ENCODE measurements around the gene ZKSCAN5. TPM values are rescaled to one million over a fixed set of nuclear protein-coding genes. Genes with fewer than 3 reads are reported as not detected.

The ZKSCAN5 gene
- total and polyA plus RNA-seq, 2 experiments from 2014 or later, result 4.6 to 13.4 TPM

- Histone ChIP-seq H4K20me1 (replicated peaks; ENCODE audit: insufficient read depth) (peaks cover 24% of the 10 kb centered on the region), H3K4me1 (ENCODE audit: insufficient read depth) (peaks cover 18% of the 10 kb centered on the region; the same call in 1 of the 2 replicates), H3K79me2 (replicated peaks; ENCODE audit: insufficient read depth) (peaks cover 53% of the 10 kb centered on the region), H3K27ac (ENCODE audit: low read depth) (no peak overlapping the region), H3K9me2 (ENCODE audit: insufficient read depth) (no peaks in the 10 kb centered on the region), H3K36me3 (ENCODE audit: insufficient read depth) (peaks cover 37% of the 10 kb centered on the region), H2AFZ (no peak overlapping the region), H3F3A (replicated peaks; ENCODE audit: low read depth) (peaks cover 29% of the 10 kb centered on the region), H3K4me3 (peak overlapping the region; percentile 85), H3K4me2 (peak overlapping the region; percentile 94), H3K27me3 (ENCODE audit: insufficient read depth) (no peaks in the 10 kb centered on the region)
- TF ChIP-seq STAT1 (IDR thresholded peaks at IDR 0.05; ENCODE audit: unreplicated experiment) (no peak), ETS1 (IDR thresholded peaks at IDR 0.05) (no peak), EZH2phosphoT487 (IDR thresholded peaks at IDR 0.05; ENCODE audit: unreplicated experiment) (no peak), CREB1 (CRISPR knock-in tag; IDR thresholded peaks at IDR 0.05; ENCODE audit: low read depth) (no peak), POLR2AphosphoS5 (IDR thresholded peaks at IDR 0.05; ENCODE audit: low read depth) (no peak), NANOG (IDR thresholded peaks at IDR 0.05; ENCODE audit: borderline replicate concordance) (no peak), ZNF114 (CRISPR knock-in tag; IDR thresholded peaks at IDR 0.05) (no peak), JUNB (IDR thresholded peaks at IDR 0.05; ENCODE audit: unreplicated experiment) (no peak), REST (IDR thresholded peaks at IDR 0.05; ENCODE audit: unreplicated experiment) (no peak), EZH2 (IDR thresholded peaks at IDR 0.05; ENCODE audit: low read depth, unreplicated experiment) (no peak), ZNF331 (CRISPR knock-in tag; IDR thresholded peaks at IDR 0.05; ENCODE audit: low read depth) (no peak)
- TF ChIP-seq, protein P1, sequence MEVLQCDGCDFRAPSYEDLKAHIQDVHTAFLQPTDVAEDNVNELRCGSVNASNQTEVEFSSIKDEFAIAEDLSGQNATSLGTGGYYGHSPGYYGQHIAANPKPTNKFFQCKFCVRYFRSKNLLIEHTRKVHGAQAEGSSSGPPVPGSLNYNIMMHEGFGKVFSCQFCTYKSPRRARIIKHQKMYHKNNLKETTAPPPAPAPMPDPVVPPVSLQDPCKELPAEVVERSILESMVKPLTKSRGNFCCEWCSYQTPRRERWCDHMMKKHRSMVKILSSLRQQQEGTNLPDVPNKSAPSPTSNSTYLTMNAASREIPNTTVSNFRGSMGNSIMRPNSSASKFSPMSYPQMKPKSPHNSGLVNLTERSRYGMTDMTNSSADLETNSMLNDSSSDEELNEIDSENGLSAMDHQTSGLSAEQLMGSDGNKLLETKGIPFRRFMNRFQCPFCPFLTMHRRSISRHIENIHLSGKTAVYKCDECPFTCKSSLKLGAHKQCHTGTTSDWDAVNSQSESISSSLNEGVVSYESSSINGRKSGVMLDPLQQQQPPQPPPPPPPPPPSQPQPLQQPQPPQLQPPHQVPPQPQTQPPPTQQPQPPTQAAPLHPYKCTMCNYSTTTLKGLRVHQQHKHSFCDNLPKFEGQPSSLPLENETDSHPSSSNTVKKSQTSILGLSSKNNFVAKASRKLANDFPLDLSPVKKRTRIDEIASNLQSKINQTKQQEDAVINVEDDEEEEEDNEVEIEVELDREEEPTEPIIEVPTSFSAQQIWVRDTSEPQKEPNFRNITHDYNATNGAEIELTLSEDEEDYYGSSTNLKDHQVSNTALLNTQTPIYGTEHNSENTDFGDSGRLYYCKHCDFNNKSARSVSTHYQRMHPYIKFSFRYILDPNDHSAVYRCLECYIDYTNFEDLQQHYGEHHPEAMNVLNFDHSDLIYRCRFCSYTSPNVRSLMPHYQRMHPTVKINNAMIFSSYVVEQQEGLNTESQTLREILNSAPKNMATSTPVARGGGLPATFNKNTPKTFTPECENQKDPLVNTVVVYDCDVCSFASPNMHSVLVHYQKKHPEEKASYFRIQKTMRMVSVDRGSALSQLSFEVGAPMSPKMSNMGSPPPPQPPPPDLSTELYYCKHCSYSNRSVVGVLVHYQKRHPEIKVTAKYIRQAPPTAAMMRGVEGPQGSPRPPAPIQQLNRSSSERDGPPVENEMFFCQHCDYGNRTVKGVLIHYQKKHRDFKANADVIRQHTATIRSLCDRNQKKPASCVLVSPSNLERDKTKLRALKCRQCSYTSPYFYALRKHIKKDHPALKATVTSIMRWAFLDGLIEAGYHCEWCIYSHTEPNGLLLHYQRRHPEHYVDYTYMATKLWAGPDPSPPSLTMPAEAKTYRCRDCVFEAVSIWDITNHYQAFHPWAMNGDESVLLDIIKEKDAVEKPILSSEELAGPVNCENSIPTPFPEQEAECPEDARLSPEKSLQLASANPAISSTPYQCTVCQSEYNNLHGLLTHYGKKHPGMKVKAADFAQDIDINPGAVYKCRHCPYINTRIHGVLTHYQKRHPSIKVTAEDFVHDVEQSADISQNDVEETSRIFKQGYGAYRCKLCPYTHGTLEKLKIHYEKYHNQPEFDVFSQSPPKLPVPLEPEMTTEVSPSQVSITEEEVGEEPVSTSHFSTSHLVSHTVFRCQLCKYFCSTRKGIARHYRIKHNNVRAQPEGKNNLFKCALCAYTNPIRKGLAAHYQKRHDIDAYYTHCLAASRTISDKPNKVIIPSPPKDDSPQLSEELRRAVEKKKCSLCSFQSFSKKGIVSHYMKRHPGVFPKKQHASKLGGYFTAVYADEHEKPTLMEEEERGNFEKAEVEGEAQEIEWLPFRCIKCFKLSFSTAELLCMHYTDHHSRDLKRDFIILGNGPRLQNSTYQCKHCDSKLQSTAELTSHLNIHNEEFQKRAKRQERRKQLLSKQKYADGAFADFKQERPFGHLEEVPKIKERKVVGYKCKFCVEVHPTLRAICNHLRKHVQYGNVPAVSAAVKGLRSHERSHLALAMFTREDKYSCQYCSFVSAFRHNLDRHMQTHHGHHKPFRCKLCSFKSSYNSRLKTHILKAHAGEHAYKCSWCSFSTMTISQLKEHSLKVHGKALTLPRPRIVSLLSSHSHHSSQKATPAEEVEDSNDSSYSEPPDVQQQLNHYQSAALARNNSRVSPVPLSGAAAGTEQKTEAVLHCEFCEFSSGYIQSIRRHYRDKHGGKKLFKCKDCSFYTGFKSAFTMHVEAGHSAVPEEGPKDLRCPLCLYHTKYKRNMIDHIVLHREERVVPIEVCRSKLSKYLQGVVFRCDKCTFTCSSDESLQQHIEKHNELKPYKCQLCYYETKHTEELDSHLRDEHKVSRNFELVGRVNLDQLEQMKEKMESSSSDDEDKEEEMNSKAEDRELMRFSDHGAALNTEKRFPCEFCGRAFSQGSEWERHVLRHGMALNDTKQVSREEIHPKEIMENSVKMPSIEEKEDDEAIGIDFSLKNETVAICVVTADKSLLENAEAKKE (CRISPR knock-in tag; IDR thresholded peaks at IDR 0.05), result no peak
- TF ChIP-seq, protein P2, sequence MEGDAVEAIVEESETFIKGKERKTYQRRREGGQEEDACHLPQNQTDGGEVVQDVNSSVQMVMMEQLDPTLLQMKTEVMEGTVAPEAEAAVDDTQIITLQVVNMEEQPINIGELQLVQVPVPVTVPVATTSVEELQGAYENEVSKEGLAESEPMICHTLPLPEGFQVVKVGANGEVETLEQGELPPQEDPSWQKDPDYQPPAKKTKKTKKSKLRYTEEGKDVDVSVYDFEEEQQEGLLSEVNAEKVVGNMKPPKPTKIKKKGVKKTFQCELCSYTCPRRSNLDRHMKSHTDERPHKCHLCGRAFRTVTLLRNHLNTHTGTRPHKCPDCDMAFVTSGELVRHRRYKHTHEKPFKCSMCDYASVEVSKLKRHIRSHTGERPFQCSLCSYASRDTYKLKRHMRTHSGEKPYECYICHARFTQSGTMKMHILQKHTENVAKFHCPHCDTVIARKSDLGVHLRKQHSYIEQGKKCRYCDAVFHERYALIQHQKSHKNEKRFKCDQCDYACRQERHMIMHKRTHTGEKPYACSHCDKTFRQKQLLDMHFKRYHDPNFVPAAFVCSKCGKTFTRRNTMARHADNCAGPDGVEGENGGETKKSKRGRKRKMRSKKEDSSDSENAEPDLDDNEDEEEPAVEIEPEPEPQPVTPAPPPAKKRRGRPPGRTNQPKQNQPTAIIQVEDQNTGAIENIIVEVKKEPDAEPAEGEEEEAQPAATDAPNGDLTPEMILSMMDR (conservative IDR thresholded peaks at IDR 0.05; ENCODE audit: low read depth in 2 of 2), result no peak
- DNase-seq (ENCODE audit: low spot score) (no peak), ATAC-seq (no peak)
- H3K27ac Mint-ChIP-seq, result no peak overlapping the region
- peaks cover 36% of the 10 kb centered on the region for H3K9me3 Mint-ChIP-seq
- peaks cover 57% of the 10 kb centered on the region for H3K36me3 Mint-ChIP-seq (ENCODE audit: low read depth)
- peak overlapping the region; percentile 99 for H3K4me3 Mint-ChIP-seq
- H3K4me1 Mint-ChIP-seq, result peaks cover 13% of the 10 kb centered on the region
- peaks cover 3% of the 10 kb centered on the region for H3K27me3 Mint-ChIP-seq (ENCODE audit: insufficient read depth, low read depth, poor library complexity)
These were observed 6.5 kb upstream of the ZKSCAN5 start for GRCh38 chr7:99497766-99498545.
